ENCODE measurements around the gene SLC25A51.

The SLC25A51 gene

DNA sequence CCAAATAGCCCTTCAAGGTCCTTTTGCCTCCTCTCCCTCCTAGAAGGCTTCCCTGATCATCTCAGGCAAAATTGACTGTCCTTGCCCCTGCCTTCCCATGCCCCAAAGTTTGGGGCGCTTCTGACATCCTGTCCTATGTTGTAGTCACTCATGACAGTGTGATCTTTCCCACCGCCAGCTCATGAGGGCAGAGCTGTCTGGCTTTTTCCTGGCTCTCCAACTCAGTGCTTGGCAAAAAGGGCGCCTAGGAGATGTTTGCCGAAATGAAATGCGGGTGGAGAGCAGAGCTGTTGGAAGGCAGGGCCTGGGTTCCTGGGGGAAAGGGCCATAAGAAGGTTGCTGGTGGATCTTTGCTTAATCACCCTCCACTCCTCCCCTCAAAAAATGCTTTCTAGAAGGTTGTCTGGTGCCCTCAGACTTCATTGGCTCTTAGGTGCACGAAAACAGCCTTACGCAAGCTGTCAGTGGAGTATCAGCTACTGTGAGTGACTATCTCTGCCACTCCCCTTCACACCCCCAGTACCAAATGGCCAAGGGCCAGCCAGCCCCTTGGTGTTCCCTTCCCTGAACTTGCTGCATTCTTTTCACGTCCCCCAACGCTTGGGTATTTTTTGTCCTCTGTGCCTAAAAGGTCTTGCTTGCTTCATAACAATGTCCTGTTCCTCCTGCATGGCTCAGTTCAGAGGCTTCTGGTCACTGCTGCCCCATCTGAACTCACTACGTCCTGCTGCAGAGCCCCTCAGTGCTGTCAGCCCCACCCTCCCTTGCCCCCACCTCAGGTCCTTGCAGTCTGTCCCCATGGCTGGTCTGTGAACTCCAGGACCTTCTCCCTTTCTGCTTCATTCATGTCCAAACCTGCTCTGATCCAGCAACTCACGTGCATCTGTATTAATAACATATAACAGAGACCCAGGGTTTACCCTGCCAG, 2.6 kb upstream of the SLC25A51 start:
- Histone ChIP-seq H3K9me3 (replicated peaks in 1 of 11) (no peaks in the 10 kb centered on the region), H3K27me3 (no peaks in the 10 kb centered on the region), H3K4me3 (no peak overlapping the region), H3K36me3 (no peaks in the 10 kb centered on the region), H3K27ac (no peak overlapping the region), H3K9ac (no peak overlapping the region), H4K20me1 (peaks cover 0 to 21% (median 12%) of the 10 kb centered on the region in 11 experiments; a peak in 8 of 22 replicates), H3K4me1 (peaks cover 27 to 46% (median 38%) of the 10 kb centered on the region in 10 experiments), H3K4me2 (no peak overlapping the region; a peak in 1 of 22 replicates)
- no peak for TF ChIP-seq Cebpa-rat (IDR thresholded peaks at IDR 0.05)

DNA sequence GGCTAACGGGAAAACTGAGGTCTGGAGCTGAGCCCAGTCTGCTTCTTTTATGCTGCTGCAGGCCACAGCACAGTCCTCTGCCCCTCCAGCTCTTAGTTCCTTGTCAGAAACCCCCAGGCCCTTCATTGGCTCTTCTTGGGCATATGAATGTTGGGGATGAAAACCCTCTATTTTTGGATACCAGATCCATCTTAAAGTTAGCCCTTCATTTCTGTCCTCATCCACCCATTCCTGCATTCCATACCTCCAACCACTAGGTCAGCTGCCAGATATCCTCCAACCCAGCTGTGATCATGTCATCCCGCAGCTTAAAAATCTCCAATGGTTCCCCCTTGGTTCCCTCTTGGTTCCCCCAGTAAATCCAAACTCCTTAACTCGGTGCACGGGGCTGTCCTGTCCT, 1.8 kb upstream of the SLC25A51 start:
- H3K36me3 ChIP-seq: peaks cover 0 to 7% (median 1%) of the 10 kb centered on the region in 11 experiments; a peak in 7 of 22 replicates
- H3K9ac ChIP-seq: no peak overlapping the region
- H3K27me3 ChIP-seq: no peaks in the 10 kb centered on the region
- no peaks in the 10 kb centered on the region for H3K9me3 ChIP-seq (replicated peaks in 1 of 11)
- H3K4me1 ChIP-seq: peaks cover 31 to 48% (median 44%) of the 10 kb centered on the region in 10 experiments
- no peak overlapping the region for H3K27ac ChIP-seq
- no peak for TF ChIP-seq Cebpa-rat (IDR thresholded peaks at IDR 0.05)
- no peak overlapping the region for H3K4me2 ChIP-seq
- H3K4me3 ChIP-seq: no peak overlapping the region
- peaks cover 0 to 29% (median 18%) of the 10 kb centered on the region in 11 experiments; a peak in 14 of 22 replicates for H4K20me1 ChIP-seq

DNA sequence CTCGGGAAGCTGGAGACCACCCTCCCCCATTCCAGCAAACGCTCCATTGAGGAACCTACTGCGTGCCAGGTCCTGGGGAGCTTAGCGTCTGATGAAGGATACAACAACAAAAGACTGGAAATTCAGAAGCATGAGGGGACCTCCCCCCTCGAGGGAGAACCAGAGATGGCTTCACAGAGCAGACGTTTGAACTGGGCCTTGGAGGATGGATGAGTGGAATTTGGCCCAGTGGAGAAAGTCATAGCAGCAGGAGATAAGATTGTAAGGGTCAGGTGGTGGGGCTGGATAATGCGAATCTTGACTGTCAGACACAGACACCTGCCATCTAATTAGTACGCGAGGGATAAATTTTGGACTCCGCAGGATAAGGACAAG, 1.2 kb upstream of the SLC25A51 start:
- Histone ChIP-seq H3K27ac (peak overlapping the region in 8 of 11 experiments; percentile 77 to 90 (median 83); a peak in 13 of 22 replicates), H3K4me1 (peaks cover 38 to 55% (median 47%) of the 10 kb centered on the region in 10 experiments), H3K9ac (peak overlapping the region in 6 of 11 experiments; percentile 85 to 92 (median 90); a peak in 8 of 22 replicates), H4K20me1 (peaks cover 3 to 36% (median 24%) of the 10 kb centered on the region in 11 experiments; a peak in 16 of 22 replicates), H3K4me3 (peak overlapping the region in 2 of 10 experiments; percentile 88 to 91; a peak in 5 of 20 replicates), H3K9me3 (replicated peaks in 1 of 11) (no peaks in the 10 kb centered on the region), H3K4me2 (peak overlapping the region; percentile 82 to 98 (median 93); a peak in 21 of 22 replicates), H3K27me3 (no peaks in the 10 kb centered on the region), H3K36me3 (peaks cover 0 to 13% (median 8%) of the 10 kb centered on the region in 11 experiments; a peak in 11 of 22 replicates)
- TF ChIP-seq Cebpa-rat (IDR thresholded peaks at IDR 0.05): no peak

DNA sequence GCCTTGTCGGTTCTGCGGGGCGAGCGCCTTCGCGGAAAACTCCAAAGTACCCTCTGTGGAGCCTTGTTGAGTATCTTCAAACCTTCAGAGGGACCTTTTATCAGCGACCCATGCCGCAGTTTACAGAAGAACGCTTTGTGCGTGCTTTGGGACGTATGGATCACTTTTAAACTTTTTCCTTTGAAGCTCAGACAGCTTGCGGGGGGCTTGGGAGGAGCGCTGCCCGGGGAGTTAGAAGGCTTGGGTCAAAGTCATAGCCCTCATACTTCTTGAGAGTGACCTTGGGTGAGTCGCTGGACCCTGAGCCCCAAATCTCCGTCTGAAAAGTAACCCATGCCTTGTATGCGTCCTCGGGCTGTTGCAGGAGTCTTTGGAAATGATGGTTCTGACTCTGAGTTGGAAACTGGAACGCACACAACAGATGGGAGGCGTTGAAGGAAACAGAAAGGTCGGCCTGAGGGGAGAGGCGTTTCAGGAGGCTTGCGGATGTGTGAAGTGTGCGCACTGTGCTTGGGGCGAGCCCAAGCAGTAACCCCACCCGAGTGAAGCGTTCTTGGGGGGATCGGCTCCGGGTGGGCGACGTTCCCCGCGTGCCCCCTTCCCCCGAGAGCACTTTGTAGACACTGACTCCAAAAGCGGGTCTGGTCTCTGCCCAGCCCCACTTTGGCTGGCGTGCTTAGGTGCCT, 661 bp upstream of the SLC25A51 start:
- TF ChIP-seq Cebpa-rat (IDR thresholded peaks at IDR 0.05): no peak
- peaks cover 39 to 55% (median 46%) of the 10 kb centered on the region in 10 experiments for H3K4me1 ChIP-seq
- no peaks in the 10 kb centered on the region for H3K9me3 ChIP-seq (replicated peaks in 1 of 11)
- H3K4me3 ChIP-seq: peak overlapping the region; percentile 86 to 98 (median 91)
- H3K27ac ChIP-seq: peak overlapping the region; percentile 59 to 90 (median 84); a peak in 21 of 22 replicates
- H3K36me3 ChIP-seq: peaks cover 0 to 16% (median 11%) of the 10 kb centered on the region in 11 experiments; a peak in 11 of 22 replicates
- H3K27me3 ChIP-seq: no peaks in the 10 kb centered on the region
- peaks cover 3 to 38% (median 26%) of the 10 kb centered on the region in 11 experiments; a peak in 16 of 22 replicates for H4K20me1 ChIP-seq
- H3K4me2 ChIP-seq: peak overlapping the region; percentile 82 to 98 (median 93)
- H3K9ac ChIP-seq: peak overlapping the region; percentile 83 to 92 (median 89)

DNA sequence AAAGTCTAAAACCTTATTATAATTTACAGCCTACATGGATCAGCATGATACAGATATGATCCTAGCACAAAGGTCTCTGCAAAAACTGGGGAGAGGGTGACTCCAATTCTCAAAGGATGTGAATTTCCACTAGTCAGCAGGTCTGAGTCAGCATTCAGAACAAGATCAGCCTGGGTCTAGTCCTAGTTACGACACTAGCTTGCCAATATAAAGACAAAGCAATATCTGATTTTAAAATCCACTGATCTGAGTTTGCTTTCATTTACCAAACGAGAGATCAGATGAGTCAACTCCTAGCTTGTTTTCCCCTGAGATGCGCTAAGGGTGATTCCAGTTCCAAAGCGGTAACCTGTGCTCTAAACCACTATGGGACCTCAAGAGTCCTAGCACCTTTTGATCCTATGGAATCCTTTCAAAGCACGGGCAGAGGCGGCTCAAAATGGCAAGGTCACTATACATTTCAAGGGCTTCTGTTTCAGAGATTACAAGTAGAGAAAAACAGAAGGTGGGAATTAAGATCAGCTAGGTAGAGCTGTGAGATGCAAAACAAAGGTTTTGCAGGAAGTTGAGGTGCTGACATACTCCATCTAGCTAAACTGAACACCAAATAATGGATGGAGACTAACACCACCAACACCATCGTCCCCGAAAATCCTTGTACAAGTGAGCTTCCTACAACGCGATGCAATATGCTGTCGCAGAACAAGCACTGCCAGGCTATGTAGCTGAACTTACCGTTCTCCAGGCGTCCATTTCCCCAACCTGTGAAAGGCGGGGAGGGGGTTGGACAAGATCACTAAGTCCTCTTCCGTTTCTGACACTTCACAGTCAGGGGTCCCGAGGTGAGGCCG, 906 bp downstream of the SLC25A51 start:
- H3K27me3 ChIP-seq: no peaks in the 10 kb centered on the region
- H3K36me3 ChIP-seq: peaks cover 13 to 31% (median 25%) of the 10 kb centered on the region in 11 experiments
- H3K4me3 ChIP-seq: peak overlapping the region; percentile 86 to 98 (median 91)
- peak overlapping the region; percentile 83 to 92 (median 89) for H3K9ac ChIP-seq
- TF ChIP-seq Cebpa-rat (IDR thresholded peaks at IDR 0.05): no peak
- peaks cover 25 to 42% (median 36%) of the 10 kb centered on the region in 10 experiments for H3K4me1 ChIP-seq
- no peaks in the 10 kb centered on the region for H3K9me3 ChIP-seq (replicated peaks in 1 of 11)
- H4K20me1 ChIP-seq: peaks cover 3 to 38% (median 26%) of the 10 kb centered on the region in 11 experiments; a peak in 17 of 22 replicates
- peak overlapping the region; percentile 82 to 98 (median 93) for H3K4me2 ChIP-seq
- peak overlapping the region; percentile 59 to 90 (median 84); a peak in 21 of 22 replicates for H3K27ac ChIP-seq

DNA sequence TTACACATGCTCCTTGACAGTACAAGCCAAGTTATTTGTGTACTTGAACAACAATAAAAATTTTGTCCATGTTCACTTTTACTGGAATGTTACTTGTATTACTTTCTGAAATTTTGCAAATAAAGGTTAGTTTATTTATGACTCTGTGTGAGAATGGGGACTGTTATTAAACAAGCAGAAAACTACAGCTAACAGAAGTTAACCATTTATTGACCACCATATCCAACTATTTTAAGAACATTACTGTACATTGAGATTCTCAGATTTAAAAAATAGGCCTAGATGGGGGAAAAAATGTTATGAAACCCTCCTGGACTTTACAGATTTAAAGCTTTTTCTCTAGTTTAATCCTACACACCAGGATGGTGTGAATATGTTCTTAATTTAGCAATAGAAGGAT, 1.8 kb downstream of the SLC25A51 start:
- peak overlapping the region in 3 of 11 experiments; percentile 26 to 85 (median 84); a peak in 3 of 22 replicates for H3K9ac ChIP-seq

DNA sequence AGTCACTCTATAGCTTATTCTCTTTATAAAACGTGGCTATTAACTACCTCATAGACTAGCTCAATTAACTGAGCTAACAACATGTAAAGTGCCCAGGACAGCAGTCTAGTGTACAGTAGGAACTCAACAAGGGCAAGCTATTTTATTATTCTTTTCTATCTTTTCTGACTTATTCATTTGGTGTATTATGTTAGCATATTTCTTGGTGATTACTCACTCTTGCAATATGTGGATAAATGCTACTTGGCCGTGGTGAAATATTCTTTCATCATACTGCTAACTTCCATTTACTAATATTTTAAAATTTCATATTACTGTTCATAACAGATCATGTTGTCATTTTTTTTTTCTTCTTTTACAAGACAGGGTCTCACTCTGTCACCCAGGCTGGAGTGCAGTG, 4.9 kb downstream of the SLC25A51 start:
- Histone ChIP-seq H3K36me3 (peaks cover 51 to 71% (median 62%) of the 10 kb centered on the region in 11 experiments), H4K20me1 (peaks cover 3 to 57% (median 34%) of the 10 kb centered on the region in 11 experiments; a peak in 17 of 22 replicates), H3K9me3 (replicated peaks in 1 of 11) (no peaks in the 10 kb centered on the region), H3K4me1 (peaks cover 16 to 34% (median 28%) of the 10 kb centered on the region in 10 experiments), H3K4me3 (no peak overlapping the region), H3K4me2 (no peak overlapping the region), H3K27ac (no peak overlapping the region), H3K9ac (no peak overlapping the region), H3K27me3 (no peaks in the 10 kb centered on the region; a peak in 1 of 22 replicates)
- TF ChIP-seq Cebpa-rat (IDR thresholded peaks at IDR 0.05): no peak

More for the DNA sequence above, 1.8 kb downstream of the SLC25A51 start:
- Histone ChIP-seq H3K4me1 (peaks cover 25 to 42% (median 38%) of the 10 kb centered on the region in 10 experiments), H3K9me3 (replicated peaks in 1 of 11) (no peaks in the 10 kb centered on the region), H3K36me3 (peaks cover 21 to 40% (median 33%) of the 10 kb centered on the region in 11 experiments), H3K4me3 (peak overlapping the region in 6 of 10 experiments; percentile 86 to 98 (median 92); a peak in 10 of 20 replicates), H3K4me2 (peak overlapping the region; percentile 82 to 98 (median 93); a peak in 19 of 22 replicates), H3K27me3 (no peaks in the 10 kb centered on the region; a peak in 1 of 22 replicates), H3K27ac (no peak overlapping the region), H4K20me1 (peaks cover 3 to 41% (median 26%) of the 10 kb centered on the region in 11 experiments; a peak in 17 of 22 replicates)
- TF ChIP-seq Cebpa-rat (IDR thresholded peaks at IDR 0.05): no peak
